ENCODE measurements around the gene MTCL1. TPM values are rescaled to one million over a fixed set of nuclear protein-coding genes. Genes with fewer than 3 reads are reported as not detected.

MTCL1 gene
- polyA plus RNA-seq, 2 donors: 4.4 to 6.5 TPM

GRCh38 chr18:8841781-8842485 is 136.6 kb downstream of the MTCL1 start:
- no peak overlapping the region for H3K27ac ChIP-seq (ENCODE audit: low read depth in 2 of 2, low read length in 1 of 2)
- no peaks in the 10 kb centered on the region for H3K4me1 ChIP-seq (ENCODE audit: control insufficient read depth in 2 of 2, insufficient read depth in 2 of 2, low read length in 1 of 2)

GRCh38 chr18:8842506-8842905 is 137.2 kb downstream of the MTCL1 start:
- H3K27me3 ChIP-seq (ENCODE audit: control insufficient read depth in 1 of 2, insufficient read depth in 2 of 2, low read length in 2 of 2): no peaks in the 10 kb centered on the region
- H3K4me3 ChIP-seq (ENCODE audit: low read depth in 1 of 2, low read length in 2 of 2): no peak overlapping the region
- WGBS, 2 donors: 87 to 88% methylated on average over 5 of the region's 5 CpGs
- H3K36me3 ChIP-seq (ENCODE audit: control insufficient read depth in 2 of 2, insufficient read depth in 2 of 2, low read length in 1 of 2): no peaks in the 10 kb centered on the region
- H3K4me1 ChIP-seq (ENCODE audit: control insufficient read depth in 2 of 2, insufficient read depth in 2 of 2, low read length in 1 of 2): no peaks in the 10 kb centered on the region
- H3K9me3 ChIP-seq (ENCODE audit: control insufficient read depth in 2 of 2, insufficient read depth in 1 of 2, low read depth in 1 of 2, low read length in 1 of 2): no peaks in the 10 kb centered on the region
- no peak overlapping the region for H3K27ac ChIP-seq (ENCODE audit: low read depth in 2 of 2, low read length in 1 of 2)

More at GRCh38 chr18:8841781-8842485, 136.6 kb downstream of the MTCL1 start:
- WGBS, 2 donors: 64 to 79% methylated on average over 4 of the region's 4 CpGs
- H3K4me3 ChIP-seq (ENCODE audit: low read depth in 1 of 2, low read length in 2 of 2): no peak overlapping the region
- H3K9me3 ChIP-seq (ENCODE audit: control insufficient read depth in 2 of 2, insufficient read depth in 1 of 2, low read depth in 1 of 2, low read length in 1 of 2): no peaks in the 10 kb centered on the region
- H3K27me3 ChIP-seq (ENCODE audit: control insufficient read depth in 1 of 2, insufficient read depth in 2 of 2, low read length in 2 of 2): no peaks in the 10 kb centered on the region
- no peaks in the 10 kb centered on the region for H3K36me3 ChIP-seq (ENCODE audit: control insufficient read depth in 2 of 2, insufficient read depth in 2 of 2, low read length in 1 of 2)

DNA sequence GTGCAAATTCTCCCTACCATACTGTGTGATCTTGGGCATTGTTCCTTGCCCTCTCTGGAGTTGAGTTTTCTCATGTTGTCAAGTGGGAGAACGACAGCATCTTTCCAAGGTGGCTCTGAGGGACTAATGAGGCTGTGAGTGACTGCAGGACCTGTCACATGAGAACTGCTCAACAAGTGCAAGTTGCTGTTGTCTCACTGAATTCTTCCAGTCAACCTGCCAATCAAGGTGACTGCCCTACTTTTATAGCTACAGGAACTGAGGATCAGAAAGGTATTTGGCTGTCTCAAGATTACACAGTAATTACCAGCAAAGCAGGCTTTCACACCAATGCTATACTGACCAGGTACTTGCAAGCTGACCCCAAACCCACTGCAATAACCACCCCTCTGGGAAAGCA is 137.6 kb downstream of the MTCL1 start:
- 59 to 74% methylated on average over 1 of the region's 1 CpG for WGBS, 2 donors
- Histone ChIP-seq H3K4me3 (ENCODE audit: low read depth in 1 of 2, low read length in 2 of 2) (no peak overlapping the region), H3K27ac (ENCODE audit: low read depth in 2 of 2, low read length in 1 of 2) (no peak overlapping the region), H3K36me3 (ENCODE audit: control insufficient read depth in 2 of 2, insufficient read depth in 2 of 2, low read length in 1 of 2) (no peaks in the 10 kb centered on the region), H3K9me3 (ENCODE audit: control insufficient read depth in 2 of 2, insufficient read depth in 1 of 2, low read depth in 1 of 2, low read length in 1 of 2) (no peaks in the 10 kb centered on the region), H3K4me1 (ENCODE audit: control insufficient read depth in 2 of 2, insufficient read depth in 2 of 2, low read length in 1 of 2) (no peaks in the 10 kb centered on the region), H3K27me3 (ENCODE audit: control insufficient read depth in 1 of 2, insufficient read depth in 2 of 2, low read length in 2 of 2) (no peaks in the 10 kb centered on the region)

- H3K27ac ChIP-seq (ENCODE audit: low read depth in 2 of 2, low read length in 1 of 2): no peak overlapping the region
- WGBS, 2 donors: 72 to 74% methylated on average over 16 of the region's 16 CpGs
Measured at GRCh38 chr18:8844721-8845148, 139.4 kb downstream of the MTCL1 start.

DNA sequence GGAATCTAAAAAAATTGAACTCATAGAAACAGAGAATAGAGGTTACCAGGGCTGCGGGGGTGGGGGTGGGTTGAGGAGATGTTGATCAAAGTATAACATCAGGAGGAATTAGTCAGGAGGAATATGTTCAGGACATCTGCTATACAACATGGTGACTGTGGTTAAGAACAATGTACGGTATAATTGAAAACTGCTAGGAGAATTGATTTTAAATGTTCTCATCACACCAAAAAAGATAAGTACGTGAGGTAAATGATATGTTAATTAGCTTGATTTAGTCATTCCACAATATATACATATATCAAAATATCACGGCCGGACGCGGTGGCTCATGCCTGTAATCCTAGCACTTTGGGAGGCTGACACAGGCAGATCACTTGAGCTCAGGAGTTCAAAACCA is 140.2 kb downstream of the MTCL1 start:
- Histone ChIP-seq H3K4me3 (ENCODE audit: low read depth in 1 of 2, low read length in 2 of 2) (no peak overlapping the region), H3K27me3 (ENCODE audit: control insufficient read depth in 1 of 2, insufficient read depth in 2 of 2, low read length in 2 of 2) (peaks cover 0 to 4% of the 10 kb centered on the region in 2 donors), H3K36me3 (ENCODE audit: control insufficient read depth in 2 of 2, insufficient read depth in 2 of 2, low read length in 1 of 2) (no peaks in the 10 kb centered on the region), H3K4me1 (ENCODE audit: control insufficient read depth in 2 of 2, insufficient read depth in 2 of 2, low read length in 1 of 2) (no peaks in the 10 kb centered on the region), H3K9me3 (ENCODE audit: control insufficient read depth in 2 of 2, insufficient read depth in 1 of 2, low read depth in 1 of 2, low read length in 1 of 2) (no peaks in the 10 kb centered on the region), H3K27ac (ENCODE audit: low read depth in 2 of 2, low read length in 1 of 2) (no peak overlapping the region)
- 92 to 94% methylated on average over 7 of the region's 7 CpGs for WGBS, 2 donors

More at GRCh38 chr18:8844721-8845148, 139.4 kb downstream of the MTCL1 start:
- Histone ChIP-seq H3K4me3 (ENCODE audit: low read depth in 1 of 2, low read length in 2 of 2) (no peak overlapping the region), H3K27me3 (ENCODE audit: control insufficient read depth in 1 of 2, insufficient read depth in 2 of 2, low read length in 2 of 2) (peaks cover 0 to 4% of the 10 kb centered on the region in 2 donors), H3K4me1 (ENCODE audit: control insufficient read depth in 2 of 2, insufficient read depth in 2 of 2, low read length in 1 of 2) (no peaks in the 10 kb centered on the region), H3K9me3 (ENCODE audit: control insufficient read depth in 2 of 2, insufficient read depth in 1 of 2, low read depth in 1 of 2, low read length in 1 of 2) (no peaks in the 10 kb centered on the region), H3K36me3 (ENCODE audit: control insufficient read depth in 2 of 2, insufficient read depth in 2 of 2, low read length in 1 of 2) (no peaks in the 10 kb centered on the region)

- 72 to 81% methylated on average over 6 of the region's 6 CpGs for WGBS, 2 donors
- no peaks in the 10 kb centered on the region for H3K9me3 ChIP-seq (ENCODE audit: control insufficient read depth in 2 of 2, insufficient read depth in 1 of 2, low read depth in 1 of 2, low read length in 1 of 2)
- no peaks in the 10 kb centered on the region for H3K4me1 ChIP-seq (ENCODE audit: control insufficient read depth in 2 of 2, insufficient read depth in 2 of 2, low read length in 1 of 2)
- no peak overlapping the region for H3K4me3 ChIP-seq (ENCODE audit: low read depth in 1 of 2, low read length in 2 of 2)
- H3K36me3 ChIP-seq (ENCODE audit: control insufficient read depth in 2 of 2, insufficient read depth in 2 of 2, low read length in 1 of 2): no peaks in the 10 kb centered on the region
- H3K27me3 ChIP-seq (ENCODE audit: control insufficient read depth in 1 of 2, insufficient read depth in 2 of 2, low read length in 2 of 2): peaks cover 0 to 4% of the 10 kb centered on the region in 2 donors
- H3K27ac ChIP-seq (ENCODE audit: low read depth in 2 of 2, low read length in 1 of 2): peak overlapping the region in 1 of 2 donors; percentile 40
Measured at GRCh38 chr18:8847066-8847755, 141.9 kb downstream of the MTCL1 start.

- 75 to 81% methylated on average over 5 of the region's 5 CpGs for WGBS, 2 donors
- peaks cover 0 to 4% of the 10 kb centered on the region in 2 donors for H3K27me3 ChIP-seq (ENCODE audit: control insufficient read depth in 1 of 2, insufficient read depth in 2 of 2, low read length in 2 of 2)
- no peaks in the 10 kb centered on the region for H3K9me3 ChIP-seq (ENCODE audit: control insufficient read depth in 2 of 2, insufficient read depth in 1 of 2, low read depth in 1 of 2, low read length in 1 of 2)
- no peaks in the 10 kb centered on the region for H3K36me3 ChIP-seq (ENCODE audit: control insufficient read depth in 2 of 2, insufficient read depth in 2 of 2, low read length in 1 of 2)
- H3K27ac ChIP-seq (ENCODE audit: low read depth in 2 of 2, low read length in 1 of 2): no peak overlapping the region
- no peak overlapping the region for H3K4me3 ChIP-seq (ENCODE audit: low read depth in 1 of 2, low read length in 2 of 2)
- H3K4me1 ChIP-seq (ENCODE audit: control insufficient read depth in 2 of 2, insufficient read depth in 2 of 2, low read length in 1 of 2): no peaks in the 10 kb centered on the region
Measured at GRCh38 chr18:8847900-8848299, 142.5 kb downstream of the MTCL1 start.

GRCh38 chr18:8848541-8848940 is 143.2 kb downstream of the MTCL1 start:
- Histone ChIP-seq H3K27ac (ENCODE audit: low read depth in 2 of 2, low read length in 1 of 2) (no peak overlapping the region), H3K4me3 (ENCODE audit: low read depth in 1 of 2, low read length in 2 of 2) (no peak overlapping the region), H3K27me3 (ENCODE audit: control insufficient read depth in 1 of 2, insufficient read depth in 2 of 2, low read length in 2 of 2) (peaks cover 0 to 4% of the 10 kb centered on the region in 2 donors), H3K4me1 (ENCODE audit: control insufficient read depth in 2 of 2, insufficient read depth in 2 of 2, low read length in 1 of 2) (no peaks in the 10 kb centered on the region), H3K36me3 (ENCODE audit: control insufficient read depth in 2 of 2, insufficient read depth in 2 of 2, low read length in 1 of 2) (no peaks in the 10 kb centered on the region), H3K9me3 (ENCODE audit: control insufficient read depth in 2 of 2, insufficient read depth in 1 of 2, low read depth in 1 of 2, low read length in 1 of 2) (no peaks in the 10 kb centered on the region)
- 82 to 88% methylated on average over 3 of the region's 3 CpGs for WGBS, 2 donors

GRCh38 chr18:8849696-8850095 is 144.3 kb downstream of the MTCL1 start:
- Histone ChIP-seq H3K36me3 (ENCODE audit: control insufficient read depth in 2 of 2, insufficient read depth in 2 of 2, low read length in 1 of 2) (no peaks in the 10 kb centered on the region), H3K9me3 (ENCODE audit: control insufficient read depth in 2 of 2, insufficient read depth in 1 of 2, low read depth in 1 of 2, low read length in 1 of 2) (no peaks in the 10 kb centered on the region), H3K27ac (ENCODE audit: low read depth in 2 of 2, low read length in 1 of 2) (no peak overlapping the region), H3K4me3 (ENCODE audit: low read depth in 1 of 2, low read length in 2 of 2) (no peak overlapping the region), H3K27me3 (ENCODE audit: control insufficient read depth in 1 of 2, insufficient read depth in 2 of 2, low read length in 2 of 2) (peaks cover 0 to 4% of the 10 kb centered on the region in 2 donors), H3K4me1 (ENCODE audit: control insufficient read depth in 2 of 2, insufficient read depth in 2 of 2, low read length in 1 of 2) (no peaks in the 10 kb centered on the region)
- WGBS, 2 donors: 84 to 90% methylated on average over 2 of the region's 2 CpGs

All from esophagus (tissue), 2 donors.